IPS-NIHi7 (cell line): ENCODE measurements around the gene PGM2.
"Not testable (repeated sequence)": the region's sequence is repeated elsewhere in the genome, so short reads cannot be mapped to it uniquely, and the experiment has no call there.

Experiments
- DNase-seq: peaks from one replicate; pipeline ENCODE4 v3.0.0; 2012; ENCODE audit warnings: mixed read lengths; ENCODE audit errors: extremely low spot score

Gene PGM2

DNA sequence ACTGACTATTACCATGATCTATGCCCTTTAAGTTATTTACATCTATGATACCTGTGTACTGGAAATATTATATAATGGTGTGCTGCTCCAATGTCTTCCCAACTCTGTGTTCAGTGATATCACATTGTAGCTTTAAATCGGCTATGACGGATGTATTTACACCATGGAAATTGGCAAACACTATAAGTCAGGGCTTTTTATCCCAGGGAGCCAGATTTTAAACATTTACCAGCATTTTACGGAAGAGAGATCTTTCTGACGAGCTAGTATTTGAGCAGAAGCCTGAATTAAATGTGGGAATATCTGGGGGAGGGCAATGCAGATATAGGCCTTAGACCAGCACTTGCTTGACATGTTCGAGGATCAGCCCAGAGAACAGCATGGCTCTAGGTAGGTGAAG lies 7.7 kb upstream of the PGM2 start:
- no peak for DNase-seq

DNA sequence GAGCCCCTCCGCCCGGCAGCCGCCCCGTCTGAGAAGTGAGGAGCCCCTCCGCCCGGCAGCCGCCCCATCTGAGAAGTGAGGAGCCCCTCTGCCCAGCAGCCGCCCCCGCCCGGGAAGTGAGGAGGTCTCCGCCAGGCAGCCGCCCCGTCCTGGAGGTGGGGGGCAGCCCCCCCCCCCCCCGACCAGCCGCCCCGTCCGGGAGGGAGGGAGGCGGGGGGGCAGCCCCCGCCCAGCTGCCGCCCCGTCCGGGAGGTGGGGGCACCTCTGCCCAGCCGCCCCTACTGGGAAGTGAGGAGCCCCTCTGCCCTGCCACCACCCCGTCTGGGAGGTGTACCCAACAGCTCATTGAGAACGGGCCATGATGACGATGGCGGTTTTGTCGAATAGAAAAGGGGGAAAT lies 6.0 kb upstream of the PGM2 start:
- not testable (repeated sequence) for DNase-seq

DNA sequence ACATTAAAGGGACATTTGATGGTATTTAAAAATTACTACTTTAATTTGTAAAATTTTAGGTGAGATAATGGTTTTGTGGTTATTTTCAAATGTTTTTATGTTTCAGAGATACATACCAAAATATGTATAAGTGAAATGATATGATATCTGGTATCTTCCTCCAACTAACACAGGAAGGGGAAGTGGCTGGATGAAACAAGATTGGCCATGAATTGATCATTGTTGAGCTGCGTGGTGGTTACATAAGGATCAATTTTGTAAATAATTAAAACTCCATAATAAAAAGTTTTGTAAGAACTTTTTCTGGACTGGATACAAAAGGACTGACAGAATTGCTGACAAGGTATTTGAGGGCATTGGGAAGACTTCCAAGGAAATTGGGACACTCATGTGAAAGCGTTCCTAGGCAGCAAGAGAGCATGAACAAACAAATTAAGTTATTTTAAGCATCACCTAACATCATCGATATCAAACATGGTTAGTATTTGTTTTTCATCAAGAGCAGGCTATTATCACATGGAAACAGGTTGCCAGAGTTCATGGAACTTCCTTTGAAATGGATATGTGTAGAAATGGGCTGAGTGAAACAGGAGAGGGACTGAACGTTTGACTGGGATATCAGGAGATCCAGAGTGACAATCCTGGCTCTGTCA lies 4.4 kb upstream of the PGM2 start:
- DNase-seq: no peak

GRCh38 chr4:37825501-37825900 lies 985 bp upstream of the PGM2 start:
- DNase-seq: not testable (repeated sequence)

DNA sequence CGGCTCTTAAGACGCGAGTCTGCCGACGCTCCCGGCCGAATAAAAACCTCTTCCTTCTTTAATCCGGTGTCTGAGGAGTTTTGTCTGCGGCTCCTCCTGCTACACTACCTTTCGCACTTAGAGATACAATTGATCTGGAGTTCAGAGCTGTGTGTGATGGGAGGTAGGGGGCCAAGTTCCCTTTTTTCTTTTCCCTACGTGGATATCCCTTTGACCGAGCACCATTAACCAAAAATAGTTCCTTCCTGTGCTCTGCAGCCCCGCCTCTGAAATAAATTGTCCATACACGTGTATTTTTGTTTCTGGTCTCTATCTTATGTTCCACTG lies 555 bp upstream of the PGM2 start:
- DNase-seq: peak; percentile 18

GRCh38 chr4:37827030-37827685 lies 672 bp downstream of the PGM2 start:
- peak; percentile 25 for DNase-seq

- no peak for DNase-seq
Observed at GRCh38 chr4:37827802-37828321, 1.4 kb downstream of the PGM2 start.

DNA sequence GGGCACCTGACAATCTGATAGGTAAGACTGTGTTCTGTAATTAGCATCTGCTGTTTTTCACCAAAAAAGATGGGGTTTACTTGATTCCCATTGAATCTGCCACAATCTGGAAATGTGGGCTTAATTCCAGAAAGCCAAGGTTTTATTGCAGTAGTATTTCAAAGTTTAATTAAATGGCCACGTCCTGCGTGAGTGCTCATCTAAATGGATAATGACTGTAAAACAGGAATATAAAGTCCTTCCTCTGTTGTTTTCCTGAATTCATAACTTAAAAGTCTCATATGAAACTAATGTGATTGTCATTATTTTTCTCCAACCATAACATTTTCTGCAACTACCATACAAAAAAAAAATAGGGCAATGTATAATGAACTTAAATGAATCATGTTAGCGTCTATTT lies 2.4 kb downstream of the PGM2 start:
- DNase-seq: no peak

- DNase-seq: no peak
Observed at GRCh38 chr4:37830640-37831039, 4.2 kb downstream of the PGM2 start.

GRCh38 chr4:37835031-37835430 lies 8.5 kb downstream of the PGM2 start:
- DNase-seq: no peak

GRCh38 chr4:37835806-37836205 lies 9.3 kb downstream of the PGM2 start:
- no peak for DNase-seq

DNA sequence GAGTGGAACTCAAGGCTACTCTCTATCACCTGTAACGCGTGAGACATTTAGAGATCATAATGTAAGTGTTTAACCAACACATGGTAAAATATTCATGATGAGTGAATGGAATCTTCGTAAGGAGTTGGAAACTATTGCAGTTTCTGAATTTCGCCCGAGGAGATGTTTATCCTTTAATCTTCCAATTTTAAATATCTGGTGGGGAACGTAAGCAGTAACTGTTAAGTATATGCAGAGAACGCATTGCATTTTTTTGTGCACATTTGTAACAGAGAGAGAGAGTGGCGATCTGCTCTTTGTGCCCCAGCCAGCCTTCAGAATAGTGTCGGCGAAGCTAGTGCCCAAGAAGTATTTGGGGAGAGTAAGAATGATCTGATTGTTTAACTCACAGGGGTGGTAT lies 9.8 kb downstream of the PGM2 start:
- no peak for DNase-seq

GRCh38 chr4:37836838-37837440 lies 10.5 kb downstream of the PGM2 start:
- no peak for DNase-seq

DNA sequence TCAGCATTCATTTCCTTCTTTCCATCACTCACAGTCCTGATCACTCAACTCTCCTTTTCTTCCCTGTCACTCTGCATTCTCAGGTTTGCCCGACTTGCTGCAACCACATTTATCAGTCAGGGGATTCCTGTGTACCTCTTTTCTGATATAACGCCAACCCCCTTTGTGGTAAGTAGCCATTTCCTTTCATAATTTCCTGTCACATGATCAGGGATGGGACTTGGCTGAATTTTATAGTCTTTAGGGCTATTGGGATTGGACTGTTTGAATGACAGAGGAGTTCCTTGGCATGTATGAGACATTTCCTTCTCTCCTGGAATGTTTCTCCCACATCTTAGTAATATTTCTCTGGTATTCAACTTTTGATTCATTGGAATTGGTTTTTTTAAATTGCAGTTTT lies 11.0 kb downstream of the PGM2 start:
- DNase-seq: no peak

- no peak for DNase-seq
Observed at GRCh38 chr4:37839426-37839825, 12.9 kb downstream of the PGM2 start.

GRCh38 chr4:37844204-37844603 lies 17.7 kb downstream of the PGM2 start:
- DNase-seq: no peak

DNA sequence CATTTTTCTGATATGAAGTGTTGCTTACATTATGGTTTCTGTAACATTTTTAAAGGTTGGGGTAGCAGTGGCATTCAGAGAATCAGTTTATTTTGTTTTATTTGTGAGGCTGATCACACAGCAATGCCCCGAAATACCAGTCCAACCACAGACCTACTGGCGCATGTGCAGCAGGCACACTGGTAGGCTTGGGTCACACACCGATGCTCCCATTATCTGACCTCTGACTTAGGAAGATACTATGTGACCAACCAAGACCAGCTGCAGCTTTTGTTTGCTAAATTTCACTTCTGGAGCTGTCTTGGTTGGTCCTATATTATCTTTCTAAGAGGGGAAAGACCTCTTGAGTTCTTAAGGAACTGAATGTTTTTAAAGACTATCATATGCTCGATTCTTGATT lies 18.7 kb downstream of the PGM2 start:
- no peak for DNase-seq

- no peak for DNase-seq
Observed at GRCh38 chr4:37847311-37847884, 20.9 kb downstream of the PGM2 start.

DNA sequence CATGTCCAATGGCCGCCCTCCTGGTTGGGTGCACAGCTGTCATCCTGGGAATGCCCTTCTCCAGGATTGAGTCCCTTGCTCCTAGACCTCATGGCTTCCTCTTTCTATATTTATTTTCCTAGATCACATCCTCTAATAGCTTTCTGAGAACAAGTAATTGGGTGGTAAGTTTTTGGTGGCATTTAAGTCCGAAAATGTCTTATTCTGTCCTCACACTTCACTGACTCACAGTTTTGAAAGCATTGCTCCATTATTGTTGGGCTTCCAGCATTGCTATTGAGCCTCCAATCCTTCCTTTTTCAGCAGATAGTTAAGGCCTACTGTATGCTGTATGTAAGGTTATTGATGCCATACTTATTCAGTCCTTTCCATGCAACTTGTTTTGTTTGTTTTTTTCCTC lies 25.9 kb downstream of the PGM2 start:
- no peak for DNase-seq

DNA sequence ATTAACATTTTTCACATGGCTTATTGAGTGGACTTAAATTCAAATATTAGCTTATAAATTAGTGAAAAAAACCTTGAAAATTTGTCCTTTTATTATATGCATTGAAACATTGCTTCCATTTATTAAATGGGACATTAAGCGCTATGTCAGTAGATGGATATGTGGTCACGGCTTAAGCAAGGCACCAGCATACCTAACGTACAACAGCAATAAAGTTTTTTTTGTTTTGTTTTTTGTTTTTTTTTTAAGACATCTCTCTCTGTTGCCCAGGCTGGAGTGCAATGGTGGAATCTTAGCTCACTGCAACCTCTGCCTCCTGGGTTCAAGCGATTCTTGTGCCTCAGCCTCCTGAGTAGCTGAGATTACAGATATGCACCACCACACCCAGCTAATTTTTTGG lies 31.6 kb downstream of the PGM2 start:
- no peak for DNase-seq

DNA sequence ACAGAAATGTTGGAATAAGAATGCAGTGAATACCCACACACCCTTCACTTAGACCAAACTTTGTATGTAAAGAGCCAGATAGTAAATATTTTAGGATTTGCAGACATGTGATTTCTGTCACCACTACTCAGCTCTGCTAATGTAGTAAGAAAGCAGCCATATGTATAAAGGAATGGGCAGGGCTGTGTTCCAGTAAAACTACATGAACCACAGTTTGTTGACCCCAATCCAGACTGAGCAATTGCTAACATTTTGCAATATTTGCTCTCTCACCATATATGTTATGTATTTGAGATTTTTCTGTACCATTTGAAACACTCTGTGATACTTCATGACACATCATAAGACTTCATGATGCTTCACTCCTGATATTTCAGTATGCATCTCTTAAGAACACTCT lies 32.4 kb downstream of the PGM2 start:
- no peak for DNase-seq

DNA sequence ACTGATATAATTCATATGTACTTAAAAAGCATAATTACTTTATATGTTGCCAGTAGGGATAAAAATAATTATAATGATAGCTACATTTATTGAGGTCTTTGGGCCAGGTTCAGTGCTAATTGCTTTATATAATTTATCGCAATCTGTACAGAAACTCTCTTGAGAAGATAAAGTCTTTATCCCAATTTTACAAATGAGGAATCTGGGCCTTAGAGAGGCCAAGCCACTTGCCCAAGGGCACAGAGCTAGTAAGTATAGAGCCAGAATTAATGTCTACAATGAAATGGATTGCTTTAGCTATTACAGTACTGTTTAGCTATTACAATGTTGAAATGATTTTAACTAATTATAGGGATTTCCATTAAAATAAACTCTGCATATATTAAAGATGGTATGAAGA lies 33.8 kb downstream of the PGM2 start:
- DNase-seq: no peak

GRCh38 chr4:37862961-37863360 lies 36.5 kb downstream of the PGM2 start:
- no peak for DNase-seq
